Left cardiac atrium (tissue), 4 donors: ENCODE measurements around the gene FGD4. TPM values are rescaled to one million over a fixed set of nuclear protein-coding genes. Genes with fewer than 3 reads are reported as not detected.

Source experiments
- ATAC-seq, 2 donors: fragments of 200-7000 bp; cut with Tn5 transposase; one replicate each; pipeline ENCODE4 v1.9.1; 2020; ENCODE audit warnings: mild to moderate bottlenecking in 2 of 2, moderate library complexity in 2 of 2
- DNase-seq: peaks from one replicate; pipeline ENCODE4 v3.0.0-alpha.2; 2020
- intact Hi-C, 2 donors: fragments of 100-400 bp; cut with DNase I; formaldehyde crosslinking; loops; one replicate each; pipeline versions ENCODE4 v1.14.1 to v1.15.1; 2022 to 2023
- total RNA-seq, 2 donors: library from RNA; stranded (reverse); fragmentation: NEBNext Ultra II Directional; extraction: Animal tissue kit (Norgen Biotek cat#: 25700); gene quantifications; one replicate each; pipeline ENCODE4 v1.2.1, GENCODE V29; 2021
- donor health status: DM: no; HTN: yes; CAD: no.
- donor health status: DM: no; HTN: yes; CAD: no; lungs with severe emphysema.
- donor health status: DM: yes; HTN: yes; CAD: no.
- donor health status: Dilated cardiomyopathy.

Gene FGD4
- total RNA-seq, 2 donors from 2014 or later, result 15.9 to 16.0 TPM

DNA sequence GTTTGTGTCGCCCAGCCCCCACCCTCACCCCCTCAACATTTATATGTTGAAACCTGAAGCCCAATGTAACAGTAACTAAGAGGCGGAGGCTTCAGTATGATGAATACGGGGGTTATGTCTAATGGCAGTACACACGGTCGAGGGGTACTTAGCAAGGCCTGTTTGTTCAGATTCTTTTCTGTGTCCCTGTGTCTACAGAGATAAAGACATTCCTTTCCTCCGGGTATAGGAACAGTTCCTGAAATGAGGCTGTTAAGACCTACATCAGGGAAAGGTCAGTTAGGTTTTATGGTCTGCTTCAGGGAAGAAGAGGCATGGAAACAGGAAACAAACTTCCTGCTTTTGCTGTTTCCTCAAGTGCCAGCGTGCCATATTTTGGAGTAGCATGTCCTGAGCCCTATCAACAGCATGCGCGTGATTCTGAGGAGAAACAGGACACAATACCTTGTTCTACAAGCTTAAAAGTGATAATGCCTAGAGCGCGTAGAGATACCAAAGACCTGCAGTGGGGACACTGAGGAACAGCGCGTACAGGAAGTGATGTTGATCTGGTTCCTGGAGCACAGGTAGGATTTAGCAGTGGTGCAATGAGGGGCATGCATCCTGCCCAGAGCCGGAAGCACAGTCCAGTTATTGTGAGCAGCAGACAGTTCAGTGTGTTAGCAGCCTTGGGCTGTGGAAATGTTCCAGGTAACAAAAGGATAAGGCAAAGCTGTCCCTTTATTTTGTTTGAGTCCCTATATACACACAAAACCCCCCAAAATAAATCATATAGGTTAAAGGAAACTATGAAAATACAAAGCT, 47.2 kb downstream of the FGD4 start:
- ATAC-seq (no peak), DNase-seq (no peak)
- intact Hi-C loops, result loop anchor here (5.0 kb wide), 3 partner anchors 44 to 211 kb away; no protein-coding TSS in a partner anchor

DNA sequence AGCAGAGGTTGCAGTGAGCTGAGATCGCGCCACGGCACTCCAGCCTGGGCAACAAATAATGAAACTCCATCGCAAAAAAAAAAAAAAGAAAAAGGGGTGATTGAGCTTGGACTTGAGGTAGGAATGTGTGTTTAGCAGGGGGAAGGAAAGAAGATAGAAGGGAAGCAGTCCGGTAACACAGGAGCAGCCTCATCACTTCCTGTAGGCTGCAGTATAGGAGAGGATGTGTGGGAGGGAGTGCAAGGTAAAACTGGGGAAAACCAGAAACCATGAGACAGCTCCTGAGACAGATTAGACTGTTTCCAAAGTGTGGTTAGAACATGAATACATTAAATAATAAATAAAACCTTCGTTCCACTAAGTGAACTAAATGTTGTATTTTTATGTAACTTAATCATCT, 49.2 kb downstream of the FGD4 start:
- intact Hi-C loops, result loop anchor here (5.0 kb wide), 3 partner anchors 46 to 209 kb away; no protein-coding TSS in a partner anchor
- DNase-seq (no peak), ATAC-seq (no peak)

- DNase-seq (no peak), ATAC-seq (no peak)
- intact Hi-C loops, result no loop called here
These were observed 51.0 kb downstream of the FGD4 start for GRCh38 chr12:32450363-32450762.

GRCh38 chr12:32450768-32451167, 51.4 kb downstream of the FGD4 start:
- intact Hi-C loops, result no loop called here
- ATAC-seq (peak in 1 of 2 donors; percentile 60), DNase-seq (no peak)

- DNase-seq (no peak), ATAC-seq (no peak)
- intact Hi-C loops, result no loop called here
These were observed 52.5 kb downstream of the FGD4 start for GRCh38 chr12:32451816-32452215.

- peak in 1 of 2 donors; percentile 86 for ATAC-seq
These were observed 54.7 kb downstream of the FGD4 start for GRCh38 chr12:32454075-32454474.

GRCh38 chr12:32454866-32455265, 55.5 kb downstream of the FGD4 start:
- intact Hi-C loops, result loop anchor here in 1 of 2 donors (5.0 kb wide), 2 partner anchors 202 to 217 kb away; no protein-coding TSS in a partner anchor
- no peak for ATAC-seq
- no peak for DNase-seq

More at GRCh38 chr12:32454075-32454474, 54.7 kb downstream of the FGD4 start:
- no peak for DNase-seq
- intact Hi-C loops, result no loop called here

- ATAC-seq (peak; percentile 61 to 80), DNase-seq (no peak)
- intact Hi-C loops, result loop anchor here in 1 of 2 donors (2.0 to 5.0 kb wide), 3 partner anchors 79 to 217 kb away; no protein-coding TSS in a partner anchor
These were observed 56.3 kb downstream of the FGD4 start for GRCh38 chr12:32455607-32456071.

DNA sequence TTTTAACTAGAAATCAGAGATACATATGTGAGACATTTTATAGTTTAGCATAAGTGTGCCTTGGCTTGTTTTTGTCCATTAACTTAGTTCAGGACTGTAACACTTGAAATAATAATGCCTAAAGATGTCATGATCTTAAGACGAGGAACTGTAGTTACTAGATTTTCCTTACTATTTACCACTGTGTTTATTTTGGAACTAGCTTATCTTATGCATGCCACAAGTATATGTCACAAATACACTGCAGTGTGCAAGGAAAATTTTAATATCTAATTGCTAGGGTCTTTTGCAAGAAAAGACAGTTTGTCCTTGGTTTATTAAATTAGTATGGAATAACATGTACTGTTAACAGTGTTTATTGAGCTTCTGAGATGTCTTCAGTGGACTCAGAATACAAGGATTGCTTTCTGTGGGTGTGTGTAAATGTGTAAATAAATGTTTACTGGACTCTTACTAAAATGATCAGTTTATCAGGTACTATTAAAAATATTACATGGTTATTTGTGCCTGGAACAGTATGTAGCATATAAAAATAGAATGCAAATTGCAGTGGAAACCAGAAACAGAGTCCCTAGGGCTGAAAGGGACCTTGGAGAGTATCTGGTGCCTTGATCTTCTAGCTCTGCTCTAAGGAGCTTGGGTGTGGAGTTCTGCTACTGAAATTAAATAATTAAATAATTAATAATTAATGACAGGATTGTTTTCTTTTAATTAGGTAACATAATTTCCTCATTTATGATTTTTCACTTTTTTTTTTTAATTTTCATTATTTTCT, 58.1 kb downstream of the FGD4 start:
- intact Hi-C loops, result loop anchor here in 1 of 2 donors (2.0 to 5.0 kb wide), 3 partner anchors 77 to 215 kb away; no protein-coding TSS in a partner anchor
- no peak for DNase-seq
- no peak for ATAC-seq

- intact Hi-C loops, result no loop called here
- DNase-seq (no peak), ATAC-seq (no peak)
These were observed 61.3 kb downstream of the FGD4 start for GRCh38 chr12:32460638-32461037.

DNA sequence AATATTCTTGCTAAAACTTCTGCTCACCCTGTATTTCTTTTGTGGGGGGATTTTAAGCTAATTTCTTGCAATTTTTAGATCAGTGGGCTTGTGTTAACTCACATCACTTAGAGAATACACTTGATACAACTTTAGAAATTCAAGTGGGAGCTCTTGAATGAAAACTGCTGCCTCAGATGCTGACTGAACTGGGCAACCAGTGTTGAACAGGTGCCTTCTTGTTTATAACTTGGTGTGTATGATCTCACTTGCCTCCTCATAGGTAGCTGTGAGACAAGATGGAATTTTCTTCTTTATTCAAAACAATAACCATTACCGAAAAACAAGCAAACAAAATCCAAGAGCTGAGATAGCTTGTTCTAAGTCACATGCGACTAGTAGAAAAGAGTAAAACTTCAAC, 63.5 kb downstream of the FGD4 start:
- DNase-seq, result no peak
- ATAC-seq, result no peak
- intact Hi-C loops, result no loop called here

- intact Hi-C loops, result no loop called here
- ATAC-seq (no peak), DNase-seq (no peak)
These were observed 66.8 kb downstream of the FGD4 start for GRCh38 chr12:32466187-32466586.

- ATAC-seq (no peak), DNase-seq (no peak)
- intact Hi-C loops, result no loop called here
These were observed 67.8 kb downstream of the FGD4 start for GRCh38 chr12:32466986-32467711.

GRCh38 chr12:32467959-32468863, 68.9 kb downstream of the FGD4 start:
- no peak for DNase-seq
- ATAC-seq, result no peak
- intact Hi-C loops, result no loop called here

GRCh38 chr12:32470936-32471470, 71.6 kb downstream of the FGD4 start:
- ATAC-seq (no peak), DNase-seq (no peak)
- intact Hi-C loops, result no loop called here

DNA sequence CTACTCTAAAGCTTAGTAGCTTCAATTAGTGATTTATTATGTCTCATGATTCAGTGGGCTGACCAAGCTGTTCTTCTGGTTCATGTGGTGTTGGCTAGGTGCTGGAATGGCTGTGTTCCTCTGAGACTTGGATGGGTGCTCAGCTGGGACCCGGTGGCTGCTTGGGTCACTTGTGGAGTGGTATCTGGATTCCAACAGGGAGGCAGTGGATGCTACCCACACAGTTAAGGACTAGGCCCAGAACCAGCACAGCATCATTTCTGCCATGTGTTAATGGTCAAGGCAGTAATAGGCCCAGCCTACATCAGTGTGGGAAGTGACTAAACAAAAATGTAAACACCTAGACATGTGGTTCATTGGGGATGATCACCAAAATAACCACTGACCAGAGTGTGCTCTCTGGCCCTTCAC, 72.2 kb downstream of the FGD4 start:
- DNase-seq (no peak), ATAC-seq (no peak)
- intact Hi-C loops, result no loop called here

GRCh38 chr12:32475724-32476123, 76.4 kb downstream of the FGD4 start:
- DNase-seq (no peak), ATAC-seq (no peak)
- intact Hi-C loops, result no loop called here

DNA sequence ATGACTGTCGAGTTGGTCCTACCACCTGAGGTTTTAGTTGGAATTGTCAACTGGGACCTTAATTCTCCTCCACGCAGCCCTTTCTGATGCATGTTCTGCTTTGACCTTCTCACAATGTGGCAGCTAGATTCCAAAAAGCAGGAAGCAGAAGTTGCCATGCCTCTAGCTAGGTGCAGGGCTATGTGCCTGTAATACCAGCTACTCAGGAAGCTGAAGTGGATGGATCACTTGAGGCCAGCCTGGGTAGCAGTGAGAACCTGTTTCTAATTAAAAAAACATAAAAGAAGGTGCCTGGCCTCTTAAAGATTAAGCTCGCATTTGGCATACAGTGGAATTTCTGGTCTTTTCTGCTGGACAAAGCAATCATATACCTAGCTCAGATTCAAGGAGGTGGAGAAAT, 77.1 kb downstream of the FGD4 start:
- ATAC-seq (no peak), DNase-seq (no peak)
- intact Hi-C loops, result no loop called here
